Mucosa of stomach (tissue), 1 donor: ENCODE results near the gene UBE2O.

Source experiments
- H3K27me3 ChIP-seq: one replicate; pipeline ENCODE4 v1.7.0; 2013; ENCODE audit warnings: mild to moderate bottlenecking, low read length; ENCODE audit not compliant: control insufficient read depth, insufficient read depth
- H3K36me3 ChIP-seq: one replicate; pipeline ENCODE4 v1.7.0; 2013; ENCODE audit warnings: low read length; ENCODE audit not compliant: control insufficient read depth, insufficient read depth
- H3K4me1 ChIP-seq: one replicate; pipeline ENCODE4 v1.7.0; 2013; ENCODE audit warnings: mild to moderate bottlenecking, low read length; ENCODE audit not compliant: control insufficient read depth, insufficient read depth
- H3K4me3 ChIP-seq: one replicate; pipeline ENCODE4 v1.7.0; 2013; ENCODE audit warnings: low read length
- H3K9ac ChIP-seq: one replicate; pipeline ENCODE4 v1.7.0; 2013; ENCODE audit warnings: mild to moderate bottlenecking, low read length, moderate library complexity
- H3K9me3 ChIP-seq: one replicate; pipeline ENCODE4 v1.7.0; 2013; ENCODE audit warnings: mild to moderate bottlenecking, low read length, moderate library complexity; ENCODE audit not compliant: control insufficient read depth
- donor health status: Pancreatic carcinoma.

Gene UBE2O

GRCh38 chr17:76493505-76494167, 40.7 kb upstream of the UBE2O start:
- H3K27me3 ChIP-seq = no peaks in the 10 kb centered on the region
- no peak overlapping the region for H3K4me3 ChIP-seq
- no peaks in the 10 kb centered on the region for H3K36me3 ChIP-seq
- H3K9me3 ChIP-seq = no peaks in the 10 kb centered on the region
- H3K9ac ChIP-seq = peak overlapping the region; percentile 54
- H3K4me1 ChIP-seq = peaks cover 55% of the 10 kb centered on the region

GRCh38 chr17:76492989-76493501, 40.1 kb upstream of the UBE2O start:
- Histone ChIP-seq H3K27me3 (no peaks in the 10 kb centered on the region), H3K4me1 (peaks cover 49% of the 10 kb centered on the region), H3K9ac (peak overlapping the region; percentile 54), H3K9me3 (no peaks in the 10 kb centered on the region), H3K4me3 (no peak overlapping the region), H3K36me3 (no peaks in the 10 kb centered on the region)

GRCh38 chr17:76492123-76492988, 39.4 kb upstream of the UBE2O start:
- peak overlapping the region; percentile 54 for H3K9ac ChIP-seq
- no peak overlapping the region for H3K4me3 ChIP-seq

GRCh38 chr17:76491271-76492122, 38.5 kb upstream of the UBE2O start:
- Histone ChIP-seq H3K36me3 (no peaks in the 10 kb centered on the region), H3K9ac (peak overlapping the region; percentile 54), H3K9me3 (no peaks in the 10 kb centered on the region), H3K4me3 (no peak overlapping the region), H3K4me1 (peaks cover 42% of the 10 kb centered on the region), H3K27me3 (no peaks in the 10 kb centered on the region)

More at GRCh38 chr17:76492123-76492988, 39.4 kb upstream of the UBE2O start:
- Histone ChIP-seq H3K27me3 (no peaks in the 10 kb centered on the region), H3K36me3 (no peaks in the 10 kb centered on the region), H3K9me3 (no peaks in the 10 kb centered on the region), H3K4me1 (peaks cover 42% of the 10 kb centered on the region)

- Histone ChIP-seq H3K36me3 (no peaks in the 10 kb centered on the region), H3K4me3 (no peak overlapping the region), H3K9ac (no peak overlapping the region), H3K4me1 (peaks cover 42% of the 10 kb centered on the region), H3K9me3 (no peaks in the 10 kb centered on the region), H3K27me3 (no peaks in the 10 kb centered on the region)
Measured at GRCh38 chr17:76490112-76490710, 37.3 kb upstream of the UBE2O start.

- Histone ChIP-seq H3K4me3 (no peak overlapping the region), H3K4me1 (peaks cover 26% of the 10 kb centered on the region), H3K27me3 (no peaks in the 10 kb centered on the region), H3K9ac (no peak overlapping the region), H3K36me3 (no peaks in the 10 kb centered on the region), H3K9me3 (no peaks in the 10 kb centered on the region)
Measured at GRCh38 chr17:76487451-76488192, 34.7 kb upstream of the UBE2O start.

GRCh38 chr17:76485569-76485968, 32.6 kb upstream of the UBE2O start:
- Histone ChIP-seq H3K4me3 (no peak overlapping the region), H3K9me3 (no peaks in the 10 kb centered on the region), H3K36me3 (no peaks in the 10 kb centered on the region), H3K27me3 (no peaks in the 10 kb centered on the region), H3K9ac (no peak overlapping the region), H3K4me1 (peaks cover 6% of the 10 kb centered on the region)

DNA sequence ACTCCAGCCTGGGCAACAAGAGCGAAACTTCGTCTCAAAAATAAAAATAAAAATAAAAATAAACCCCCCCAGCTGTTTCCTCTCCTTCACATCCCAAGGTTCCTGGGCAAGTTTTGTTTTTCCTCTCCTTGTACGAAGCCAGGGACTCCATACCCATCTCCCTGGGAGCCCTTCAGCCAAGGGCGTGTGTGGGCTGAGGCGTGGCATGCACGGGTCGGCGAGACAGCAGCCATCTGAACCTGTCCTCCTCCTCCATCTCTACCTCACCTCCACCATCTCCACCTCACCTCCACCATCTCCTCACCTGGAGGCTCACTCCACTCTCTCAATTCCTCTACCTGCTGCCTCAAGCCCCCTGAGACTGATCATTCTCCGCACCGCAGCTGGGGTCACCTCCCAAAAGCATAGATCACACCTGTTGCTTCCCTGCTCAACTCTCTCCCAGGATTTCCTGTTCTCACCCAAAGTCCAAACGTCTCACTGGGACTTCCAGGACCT, 31.3 kb upstream of the UBE2O start:
- H3K4me3 ChIP-seq = no peak overlapping the region
- H3K9me3 ChIP-seq = no peaks in the 10 kb centered on the region
- H3K36me3 ChIP-seq = no peaks in the 10 kb centered on the region
- H3K9ac ChIP-seq = no peak overlapping the region
- H3K4me1 ChIP-seq = no peaks in the 10 kb centered on the region
- H3K27me3 ChIP-seq = no peaks in the 10 kb centered on the region

DNA sequence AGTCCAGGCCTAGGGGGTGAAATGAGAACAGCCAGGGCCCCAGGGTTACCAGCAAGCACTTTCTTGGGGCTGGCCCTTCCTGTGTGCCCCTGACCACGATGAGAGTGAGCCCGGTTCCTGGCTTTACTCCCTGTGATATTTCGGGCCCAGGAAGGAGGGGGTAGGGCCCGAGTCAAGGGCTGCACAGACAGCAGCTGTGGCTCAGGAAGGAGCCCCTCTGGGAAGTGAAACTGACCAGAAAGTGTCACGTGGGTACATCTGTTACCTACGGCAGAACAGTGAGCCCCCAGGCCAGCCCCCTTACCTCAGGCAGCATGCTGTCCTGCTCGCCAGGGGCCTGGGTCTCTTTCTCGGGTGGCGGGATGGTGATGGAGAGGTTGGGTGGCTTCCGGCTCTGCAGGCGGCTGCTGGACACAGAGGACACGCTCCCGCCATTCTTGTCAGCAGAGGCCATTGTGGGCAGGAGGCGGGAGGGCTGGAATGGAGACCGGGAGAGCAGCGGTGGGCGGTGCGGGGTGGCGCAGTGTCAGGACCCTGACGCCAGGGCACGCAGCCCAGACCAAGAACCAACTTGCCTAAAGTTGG, 28.2 kb upstream of the UBE2O start:
- H3K4me1 ChIP-seq = no peaks in the 10 kb centered on the region
- no peak overlapping the region for H3K4me3 ChIP-seq
- H3K36me3 ChIP-seq = no peaks in the 10 kb centered on the region
- H3K27me3 ChIP-seq = no peaks in the 10 kb centered on the region
- H3K9ac ChIP-seq = no peak overlapping the region
- H3K9me3 ChIP-seq = no peaks in the 10 kb centered on the region

DNA sequence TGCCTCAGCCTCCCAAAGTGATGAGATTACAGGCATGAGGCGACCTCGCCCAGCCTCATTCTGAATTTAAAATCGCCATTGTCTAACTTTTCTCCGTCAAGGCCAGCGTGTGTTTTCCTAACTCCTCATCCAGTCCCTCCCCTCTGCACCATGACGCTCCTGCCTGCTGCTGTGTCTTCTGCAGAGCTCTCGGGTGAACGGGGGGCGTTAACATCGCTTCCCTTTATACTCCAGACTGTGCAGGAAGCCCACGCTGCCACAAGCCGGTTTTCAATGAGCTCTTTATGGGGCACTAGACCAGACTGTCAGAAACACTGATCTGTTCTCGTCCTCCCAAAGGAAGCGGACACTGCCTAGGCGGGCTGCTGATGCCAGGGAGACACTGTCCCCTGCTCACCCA, 27.7 kb upstream of the UBE2O start:
- H3K36me3 ChIP-seq = no peaks in the 10 kb centered on the region
- H3K27me3 ChIP-seq = no peaks in the 10 kb centered on the region
- no peak overlapping the region for H3K4me3 ChIP-seq
- H3K9me3 ChIP-seq = no peaks in the 10 kb centered on the region
- no peaks in the 10 kb centered on the region for H3K4me1 ChIP-seq
- H3K9ac ChIP-seq = no peak overlapping the region
